Subcutaneous adipose tissue (tissue), 4 donors: ENCODE results near the gene AGPAT3. TPM values are rescaled to one million over a fixed set of nuclear protein-coding genes. Genes with fewer than 3 reads are reported as not detected.

Source experiments
- total RNA-seq, 4 donors: library from RNA; depleted of rRNA; stranded (reverse); fragments of >200 nt; gene quantifications; one replicate each; pipeline ENCODE4 v1.1.0, GENCODE V29; 2016
- TF ChIP-seq, protein P1 (sequence below): fragments of 450-650 bp; IDR thresholded peaks from one replicate; pipeline ENCODE4 v1.5.1; 2016; ENCODE audit warnings: low read depth, mild to moderate bottlenecking, control low read depth, antibody characterized with exemption, moderate library complexity

AGPAT3 gene
- total RNA-seq, 4 donors from 2014 or later = 29.7 to 66.5 (median 33.8) TPM

DNA sequence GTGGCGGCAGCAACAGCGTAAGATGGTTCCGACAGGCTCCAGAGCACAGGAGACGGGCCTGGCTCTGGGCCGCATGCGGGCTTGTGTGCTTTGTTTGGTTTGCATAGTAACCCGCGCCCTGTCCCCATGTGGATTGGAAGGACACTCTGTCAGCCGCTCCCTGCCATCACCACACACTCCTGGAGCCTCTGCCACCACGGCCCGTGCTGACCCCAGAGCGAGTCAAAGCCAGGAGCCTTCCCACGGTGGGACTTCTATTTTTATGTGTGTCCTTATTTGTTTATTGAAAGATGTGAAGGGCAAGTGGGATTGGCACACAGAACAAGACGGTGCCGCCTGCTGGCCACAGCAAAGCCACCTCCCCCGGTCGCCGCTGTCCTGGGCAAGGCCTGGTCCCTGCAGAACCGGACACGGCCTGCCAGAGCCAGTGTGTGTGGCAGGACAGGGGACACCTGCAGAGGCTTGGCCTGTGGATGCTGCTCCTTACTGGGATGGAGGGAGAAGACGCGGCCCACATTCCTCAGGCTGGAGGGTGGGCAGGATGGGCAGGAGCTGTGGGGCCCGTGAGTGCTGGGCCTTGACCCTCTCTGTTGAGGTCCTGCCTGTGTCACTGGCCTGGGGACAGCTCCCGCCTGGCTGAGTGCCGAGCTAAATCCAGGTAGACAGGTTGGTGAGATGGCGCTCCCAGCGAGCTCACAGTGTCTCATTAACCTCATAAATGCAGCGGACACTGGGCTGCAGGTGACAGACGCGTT, 64.4 kb downstream of the AGPAT3 start:
- TF ChIP-seq, protein P1, sequence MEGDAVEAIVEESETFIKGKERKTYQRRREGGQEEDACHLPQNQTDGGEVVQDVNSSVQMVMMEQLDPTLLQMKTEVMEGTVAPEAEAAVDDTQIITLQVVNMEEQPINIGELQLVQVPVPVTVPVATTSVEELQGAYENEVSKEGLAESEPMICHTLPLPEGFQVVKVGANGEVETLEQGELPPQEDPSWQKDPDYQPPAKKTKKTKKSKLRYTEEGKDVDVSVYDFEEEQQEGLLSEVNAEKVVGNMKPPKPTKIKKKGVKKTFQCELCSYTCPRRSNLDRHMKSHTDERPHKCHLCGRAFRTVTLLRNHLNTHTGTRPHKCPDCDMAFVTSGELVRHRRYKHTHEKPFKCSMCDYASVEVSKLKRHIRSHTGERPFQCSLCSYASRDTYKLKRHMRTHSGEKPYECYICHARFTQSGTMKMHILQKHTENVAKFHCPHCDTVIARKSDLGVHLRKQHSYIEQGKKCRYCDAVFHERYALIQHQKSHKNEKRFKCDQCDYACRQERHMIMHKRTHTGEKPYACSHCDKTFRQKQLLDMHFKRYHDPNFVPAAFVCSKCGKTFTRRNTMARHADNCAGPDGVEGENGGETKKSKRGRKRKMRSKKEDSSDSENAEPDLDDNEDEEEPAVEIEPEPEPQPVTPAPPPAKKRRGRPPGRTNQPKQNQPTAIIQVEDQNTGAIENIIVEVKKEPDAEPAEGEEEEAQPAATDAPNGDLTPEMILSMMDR = no peak

DNA sequence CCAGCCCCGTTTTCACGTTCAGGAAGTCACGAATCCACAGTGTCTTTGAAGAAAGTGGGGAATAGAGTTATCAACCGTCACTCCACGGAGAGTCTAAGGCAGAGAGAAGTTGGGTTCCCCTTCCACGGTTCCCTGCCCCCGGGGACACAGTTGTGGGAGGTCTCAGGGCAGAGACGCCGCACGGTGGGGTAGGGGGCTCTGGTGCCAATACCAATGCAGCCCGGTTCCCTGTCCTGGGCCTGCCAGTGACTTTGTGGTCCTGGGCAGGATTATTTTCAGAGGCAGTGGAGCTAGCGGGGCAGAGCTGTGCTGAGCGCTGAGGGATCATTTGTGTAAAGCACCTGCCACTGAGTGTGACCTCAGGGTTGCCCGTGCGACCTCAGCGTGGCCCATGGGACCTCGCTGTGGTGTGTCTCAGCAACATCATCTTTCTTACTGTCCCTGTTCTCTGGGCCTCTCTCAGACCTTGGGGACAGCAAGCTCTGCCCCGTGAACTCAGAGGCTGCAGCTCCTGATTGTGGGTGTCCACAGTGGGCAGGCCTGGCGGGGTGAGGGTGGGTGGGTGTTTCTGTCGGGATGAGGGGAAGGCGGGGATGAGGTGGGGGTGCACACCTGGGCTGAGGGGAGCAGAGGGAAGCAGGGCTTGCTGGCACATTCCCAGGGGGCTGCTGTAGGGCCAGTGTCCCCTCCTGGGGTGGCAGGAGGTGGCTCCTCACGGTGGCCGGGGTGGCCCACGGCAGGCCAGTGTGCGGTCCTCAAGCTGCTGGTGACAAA, 65.2 kb downstream of the AGPAT3 start:
- TF ChIP-seq, protein P1 = no peak

DNA sequence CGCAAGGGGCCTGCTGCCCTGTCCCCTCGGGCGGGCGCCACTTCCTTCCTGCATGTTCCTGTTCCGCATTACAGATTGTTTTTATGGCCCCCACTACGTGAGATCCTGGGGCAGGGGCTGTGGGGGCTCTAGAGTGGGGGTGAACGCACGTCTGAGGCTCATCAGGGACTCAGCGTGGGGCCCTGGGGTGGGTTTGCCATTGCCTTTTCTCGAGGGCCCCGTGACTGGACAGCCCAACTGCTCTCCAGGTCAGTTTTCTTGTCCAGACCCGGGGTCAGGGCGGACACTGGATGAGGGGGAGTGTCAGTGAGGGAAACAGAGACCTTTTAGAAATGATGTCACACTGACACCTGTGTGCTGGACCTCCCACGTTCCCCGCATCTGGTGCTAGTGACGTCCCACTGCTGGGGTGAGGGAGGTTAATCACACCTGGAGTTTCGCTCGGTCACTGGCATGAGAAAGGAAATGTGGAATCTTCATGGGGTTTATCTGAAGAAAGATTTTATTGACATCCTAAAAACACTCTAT, 65.9 kb downstream of the AGPAT3 start:
- TF ChIP-seq, protein P1 = no peak

DNA sequence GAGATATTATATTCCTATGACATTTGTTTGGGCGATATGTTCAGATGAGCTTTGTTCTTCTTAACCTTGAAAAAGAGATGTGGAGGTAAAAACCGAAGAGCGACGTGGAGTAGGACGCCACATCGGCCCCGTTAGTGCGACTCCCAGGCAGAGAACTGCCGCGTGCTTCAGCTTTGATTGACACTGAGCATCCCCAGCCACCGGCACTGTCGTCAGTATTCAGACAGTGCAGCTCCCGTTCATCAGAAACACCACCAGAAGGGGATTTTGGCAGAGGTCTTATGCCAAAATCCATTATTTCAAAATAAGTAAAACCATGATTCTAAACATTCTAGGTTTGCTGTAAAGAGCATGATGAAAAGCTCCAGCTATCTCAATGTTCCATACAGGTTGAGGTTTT, 66.5 kb downstream of the AGPAT3 start:
- TF ChIP-seq, protein P1 = no peak

DNA sequence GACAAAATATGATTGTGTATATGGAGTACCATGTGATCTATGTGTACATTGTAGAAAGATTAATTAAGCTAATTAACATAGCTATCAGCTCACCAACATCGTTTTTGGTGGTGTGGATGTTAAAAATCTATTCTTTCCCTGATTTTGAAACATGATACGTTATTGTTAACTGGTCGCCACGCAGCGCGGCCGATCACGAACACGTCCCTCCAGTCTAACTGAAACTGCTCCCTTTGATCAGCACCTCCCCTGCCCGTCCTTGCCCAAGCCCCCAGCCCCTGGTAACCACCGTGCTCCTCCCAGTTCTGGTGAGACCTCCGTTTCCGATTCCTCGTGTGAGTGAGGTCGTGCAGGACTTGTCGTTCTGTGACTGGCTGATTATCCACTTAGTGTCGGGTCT, 67.0 kb downstream of the AGPAT3 start:
- TF ChIP-seq, protein P1 = no peak

DNA sequence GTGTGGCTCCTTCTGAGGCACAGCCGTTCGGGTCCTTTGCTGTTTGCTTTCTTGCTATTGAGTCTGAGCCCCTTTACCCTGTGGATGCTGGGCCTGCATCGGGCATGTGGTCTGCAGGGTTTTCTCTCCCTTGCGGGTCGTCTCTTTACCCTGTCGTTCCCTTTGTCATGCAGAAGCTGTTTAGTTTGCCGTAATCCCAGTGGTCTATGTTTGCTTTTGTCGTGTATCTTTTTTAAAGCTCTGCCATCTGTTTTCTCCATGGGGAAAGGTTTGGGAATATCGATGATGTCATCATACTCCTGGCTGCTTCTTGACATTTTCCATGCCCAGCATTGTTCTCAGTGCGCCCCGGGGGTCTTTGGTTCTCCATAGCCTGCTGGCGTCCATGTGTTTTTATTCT, 68.2 kb downstream of the AGPAT3 start:
- TF ChIP-seq, protein P1 = no peak

DNA sequence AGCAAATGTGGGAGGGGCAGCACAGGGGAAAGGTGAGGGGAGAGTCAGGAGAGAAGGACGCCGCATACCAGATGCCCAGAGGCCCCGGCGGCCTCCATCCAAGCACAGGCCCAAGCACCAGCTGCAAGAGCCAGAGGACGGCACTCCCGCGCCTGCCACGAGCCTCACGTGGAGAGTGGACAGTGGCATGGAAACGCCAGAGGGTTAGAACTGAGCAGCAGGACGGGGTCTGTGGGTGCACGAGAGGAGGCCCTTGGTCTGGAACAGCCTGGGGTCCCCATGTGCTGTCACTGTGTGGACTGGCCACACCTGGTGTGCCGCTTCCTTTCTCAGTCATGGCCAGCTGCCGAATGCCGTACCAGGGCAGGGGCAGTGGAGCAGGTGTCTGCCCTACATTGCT, 68.7 kb downstream of the AGPAT3 start:
- TF ChIP-seq, protein P1 = no peak
